ENCODE data around the gene LYPD8. TPM values are rescaled to one million over a fixed set of nuclear protein-coding genes. Genes with fewer than 3 reads are reported as not detected.
A peak's percentile ranks its signal among the peaks of the same experiment; 100 is the strongest.

LYPD8 gene
- total and polyA plus RNA-seq, 9 of the 15 experiments (the other 6 are each of a cell fraction or from before 2014, with no cell fraction given) = 0.50 to 2.1 (median 1.3) TPM

DNA sequence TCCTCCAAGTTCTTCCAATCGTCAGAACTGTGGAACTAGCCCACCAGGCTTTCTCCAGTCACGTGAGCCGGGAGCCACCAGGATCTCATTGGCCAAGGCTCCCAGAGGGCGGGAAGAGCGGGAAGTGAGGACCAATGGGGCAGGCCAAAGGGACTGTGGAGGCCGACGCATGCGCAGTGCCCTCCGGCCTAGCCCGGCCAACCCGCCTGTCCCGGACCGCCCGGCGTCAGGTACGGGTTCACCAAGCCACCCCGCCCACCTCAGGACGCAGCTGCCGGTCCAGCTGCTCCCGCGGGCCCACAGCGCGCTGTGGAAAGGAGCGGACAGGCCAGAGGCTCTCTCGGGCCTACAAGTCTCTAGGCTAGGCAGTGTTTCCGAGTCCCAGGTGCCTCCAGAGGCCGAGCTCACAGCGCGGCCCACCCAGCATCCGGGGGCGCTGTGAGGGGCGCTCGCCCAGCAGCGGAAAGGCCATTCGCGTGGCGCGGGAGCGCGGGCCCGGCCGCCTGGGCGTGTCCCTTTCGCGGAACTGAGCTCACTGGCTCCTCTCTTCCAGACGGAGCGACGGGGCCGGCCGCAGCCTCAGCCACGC, 63.9 kb downstream of the LYPD8 start (continued):
- TF ChIP-seq, protein P1, sequence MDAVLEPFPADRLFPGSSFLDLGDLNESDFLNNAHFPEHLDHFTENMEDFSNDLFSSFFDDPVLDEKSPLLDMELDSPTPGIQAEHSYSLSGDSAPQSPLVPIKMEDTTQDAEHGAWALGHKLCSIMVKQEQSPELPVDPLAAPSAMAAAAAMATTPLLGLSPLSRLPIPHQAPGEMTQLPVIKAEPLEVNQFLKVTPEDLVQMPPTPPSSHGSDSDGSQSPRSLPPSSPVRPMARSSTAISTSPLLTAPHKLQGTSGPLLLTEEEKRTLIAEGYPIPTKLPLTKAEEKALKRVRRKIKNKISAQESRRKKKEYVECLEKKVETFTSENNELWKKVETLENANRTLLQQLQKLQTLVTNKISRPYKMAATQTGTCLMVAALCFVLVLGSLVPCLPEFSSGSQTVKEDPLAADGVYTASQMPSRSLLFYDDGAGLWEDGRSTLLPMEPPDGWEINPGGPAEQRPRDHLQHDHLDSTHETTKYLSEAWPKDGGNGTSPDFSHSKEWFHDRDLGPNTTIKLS (IDR thresholded peaks at IDR 0.05; ENCODE audit: borderline replicate concordance, low read depth) = peak; percentile 56; the same call in 1 of the 2 replicates
- TF ChIP-seq ZSCAN29 (IDR thresholded peaks at IDR 0.05) = no peak
- peak; percentile 24; the same call in 1 of the 2 replicates for TF ChIP-seq CTBP1 (IDR thresholded peaks at IDR 0.05; ENCODE audit: borderline replicate concordance)
- peak; percentile 98 for TF ChIP-seq LCOR (CRISPR knock-in tag; IDR thresholded peaks at IDR 0.05)
- TF ChIP-seq, protein P2, sequence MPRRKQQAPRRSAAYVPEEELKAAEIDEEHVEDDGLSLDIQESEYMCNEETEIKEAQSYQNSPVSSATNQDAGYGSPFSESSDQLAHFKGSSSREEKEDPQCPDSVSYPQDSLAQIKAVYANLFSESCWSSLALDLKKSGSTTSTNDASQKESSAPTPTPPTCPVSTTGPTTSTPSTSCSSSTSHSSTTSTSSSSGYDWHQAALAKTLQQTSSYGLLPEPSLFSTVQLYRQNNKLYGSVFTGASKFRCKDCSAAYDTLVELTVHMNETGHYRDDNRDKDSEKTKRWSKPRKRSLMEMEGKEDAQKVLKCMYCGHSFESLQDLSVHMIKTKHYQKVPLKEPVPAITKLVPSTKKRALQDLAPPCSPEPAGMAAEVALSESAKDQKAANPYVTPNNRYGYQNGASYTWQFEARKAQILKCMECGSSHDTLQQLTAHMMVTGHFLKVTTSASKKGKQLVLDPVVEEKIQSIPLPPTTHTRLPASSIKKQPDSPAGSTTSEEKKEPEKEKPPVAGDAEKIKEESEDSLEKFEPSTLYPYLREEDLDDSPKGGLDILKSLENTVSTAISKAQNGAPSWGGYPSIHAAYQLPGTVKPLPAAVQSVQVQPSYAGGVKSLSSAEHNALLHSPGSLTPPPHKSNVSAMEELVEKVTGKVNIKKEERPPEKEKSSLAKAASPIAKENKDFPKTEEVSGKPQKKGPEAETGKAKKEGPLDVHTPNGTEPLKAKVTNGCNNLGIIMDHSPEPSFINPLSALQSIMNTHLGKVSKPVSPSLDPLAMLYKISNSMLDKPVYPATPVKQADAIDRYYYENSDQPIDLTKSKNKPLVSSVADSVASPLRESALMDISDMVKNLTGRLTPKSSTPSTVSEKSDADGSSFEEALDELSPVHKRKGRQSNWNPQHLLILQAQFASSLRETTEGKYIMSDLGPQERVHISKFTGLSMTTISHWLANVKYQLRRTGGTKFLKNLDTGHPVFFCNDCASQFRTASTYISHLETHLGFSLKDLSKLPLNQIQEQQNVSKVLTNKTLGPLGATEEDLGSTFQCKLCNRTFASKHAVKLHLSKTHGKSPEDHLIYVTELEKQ (CRISPR knock-in tag; IDR thresholded peaks at IDR 0.05) = no peak
- no peak for TF ChIP-seq SPI1 (IDR thresholded peaks at IDR 0.05; ENCODE audit: borderline replicate concordance, low read depth, low read length)
- no peak for TF ChIP-seq ATF7 (IDR thresholded peaks at IDR 0.05)
- TF ChIP-seq BRD4 (IDR thresholded peaks at IDR 0.05) = no peak
- no peak for TF ChIP-seq GATA2 (CRISPR knock-in tag; IDR thresholded peaks at IDR 0.05)
- no peak for TF ChIP-seq XRCC5 (IDR thresholded peaks at IDR 0.05; ENCODE audit: low read depth, low read length)
- no peak for TF ChIP-seq ZNF445 (CRISPR knock-in tag; IDR thresholded peaks at IDR 0.05; ENCODE audit: low read depth)
- TF ChIP-seq, protein P3, sequence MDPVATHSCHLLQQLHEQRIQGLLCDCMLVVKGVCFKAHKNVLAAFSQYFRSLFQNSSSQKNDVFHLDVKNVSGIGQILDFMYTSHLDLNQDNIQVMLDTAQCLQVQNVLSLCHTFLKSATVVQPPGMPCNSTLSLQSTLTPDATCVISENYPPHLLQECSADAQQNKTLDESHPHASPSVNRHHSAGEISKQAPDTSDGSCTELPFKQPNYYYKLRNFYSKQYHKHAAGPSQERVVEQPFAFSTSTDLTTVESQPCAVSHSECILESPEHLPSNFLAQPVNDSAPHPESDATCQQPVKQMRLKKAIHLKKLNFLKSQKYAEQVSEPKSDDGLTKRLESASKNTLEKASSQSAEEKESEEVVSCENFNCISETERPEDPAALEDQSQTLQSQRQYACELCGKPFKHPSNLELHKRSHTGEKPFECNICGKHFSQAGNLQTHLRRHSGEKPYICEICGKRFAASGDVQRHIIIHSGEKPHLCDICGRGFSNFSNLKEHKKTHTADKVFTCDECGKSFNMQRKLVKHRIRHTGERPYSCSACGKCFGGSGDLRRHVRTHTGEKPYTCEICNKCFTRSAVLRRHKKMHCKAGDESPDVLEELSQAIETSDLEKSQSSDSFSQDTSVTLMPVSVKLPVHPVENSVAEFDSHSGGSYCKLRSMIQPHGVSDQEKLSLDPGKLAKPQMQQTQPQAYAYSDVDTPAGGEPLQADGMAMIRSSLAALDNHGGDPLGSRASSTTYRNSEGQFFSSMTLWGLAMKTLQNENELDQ (CRISPR knock-in tag; IDR thresholded peaks at IDR 0.05; ENCODE audit: borderline replicate concordance) = peak; percentile 92; the same call in 1 of the 2 replicates
- TF ChIP-seq, protein P4, sequence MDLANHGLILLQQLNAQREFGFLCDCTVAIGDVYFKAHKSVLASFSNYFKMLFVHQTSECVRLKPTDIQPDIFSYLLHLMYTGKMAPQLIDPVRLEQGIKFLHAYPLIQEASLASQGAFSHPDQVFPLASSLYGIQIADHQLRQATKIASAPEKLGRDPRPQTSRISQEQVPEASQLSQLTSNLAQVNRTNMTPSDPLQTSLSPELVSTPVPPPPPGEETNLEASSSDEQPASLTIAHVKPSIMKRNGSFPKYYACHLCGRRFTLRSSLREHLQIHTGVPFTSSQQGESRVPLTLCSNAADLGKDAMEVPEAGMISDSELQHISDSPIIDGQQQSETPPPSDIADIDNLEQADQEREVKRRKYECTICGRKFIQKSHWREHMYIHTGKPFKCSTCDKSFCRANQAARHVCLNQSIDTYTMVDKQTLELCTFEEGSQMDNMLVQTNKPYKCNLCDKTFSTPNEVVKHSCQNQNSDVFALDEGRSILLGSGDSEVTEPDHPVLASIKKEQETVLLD (IDR thresholded peaks at IDR 0.05) = 0 out of 2 replicates have a peak, but pooled peaks have one; percentile 38
- TF ChIP-seq ATF1 (CRISPR knock-in tag; IDR thresholded peaks at IDR 0.05) = no peak
- TF ChIP-seq ATF1 (tag; IDR thresholded peaks at IDR 0.05) = no peak
- no peak for TF ChIP-seq ZNF354B (CRISPR knock-in tag; IDR thresholded peaks at IDR 0.05)
- TF ChIP-seq, protein P5, sequence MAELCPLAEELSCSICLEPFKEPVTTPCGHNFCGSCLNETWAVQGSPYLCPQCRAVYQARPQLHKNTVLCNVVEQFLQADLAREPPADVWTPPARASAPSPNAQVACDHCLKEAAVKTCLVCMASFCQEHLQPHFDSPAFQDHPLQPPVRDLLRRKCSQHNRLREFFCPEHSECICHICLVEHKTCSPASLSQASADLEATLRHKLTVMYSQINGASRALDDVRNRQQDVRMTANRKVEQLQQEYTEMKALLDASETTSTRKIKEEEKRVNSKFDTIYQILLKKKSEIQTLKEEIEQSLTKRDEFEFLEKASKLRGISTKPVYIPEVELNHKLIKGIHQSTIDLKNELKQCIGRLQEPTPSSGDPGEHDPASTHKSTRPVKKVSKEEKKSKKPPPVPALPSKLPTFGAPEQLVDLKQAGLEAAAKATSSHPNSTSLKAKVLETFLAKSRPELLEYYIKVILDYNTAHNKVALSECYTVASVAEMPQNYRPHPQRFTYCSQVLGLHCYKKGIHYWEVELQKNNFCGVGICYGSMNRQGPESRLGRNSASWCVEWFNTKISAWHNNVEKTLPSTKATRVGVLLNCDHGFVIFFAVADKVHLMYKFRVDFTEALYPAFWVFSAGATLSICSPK (IDR thresholded peaks at IDR 0.05; ENCODE audit: borderline replicate concordance) = no peak
- TF ChIP-seq ZNF561 (CRISPR knock-in tag; conservative IDR thresholded peaks at IDR 0.05) = no peak

All from K562 (cell line).